ENCODE results near the gene TTC39B.

DNA sequence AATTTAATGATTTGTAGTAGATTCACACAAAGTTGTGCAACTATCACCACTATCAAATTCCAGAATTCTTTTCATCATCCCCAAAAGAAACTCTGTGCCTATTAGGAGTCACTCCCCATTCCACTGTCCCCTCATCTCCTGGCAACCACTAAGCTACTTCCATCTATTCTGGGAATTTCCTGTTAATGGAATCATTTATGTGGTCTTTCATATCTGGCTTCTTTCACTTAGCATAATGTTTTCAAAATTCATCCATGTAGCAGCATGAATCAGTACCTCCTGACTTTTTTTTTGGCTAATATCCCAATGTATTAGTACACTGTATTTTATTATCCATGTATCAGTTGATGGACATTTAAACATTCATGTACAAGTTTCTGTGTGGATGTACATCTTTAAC is 157.6 kb downstream of the TTC39B start:
- TF ChIP-seq, protein P1, sequence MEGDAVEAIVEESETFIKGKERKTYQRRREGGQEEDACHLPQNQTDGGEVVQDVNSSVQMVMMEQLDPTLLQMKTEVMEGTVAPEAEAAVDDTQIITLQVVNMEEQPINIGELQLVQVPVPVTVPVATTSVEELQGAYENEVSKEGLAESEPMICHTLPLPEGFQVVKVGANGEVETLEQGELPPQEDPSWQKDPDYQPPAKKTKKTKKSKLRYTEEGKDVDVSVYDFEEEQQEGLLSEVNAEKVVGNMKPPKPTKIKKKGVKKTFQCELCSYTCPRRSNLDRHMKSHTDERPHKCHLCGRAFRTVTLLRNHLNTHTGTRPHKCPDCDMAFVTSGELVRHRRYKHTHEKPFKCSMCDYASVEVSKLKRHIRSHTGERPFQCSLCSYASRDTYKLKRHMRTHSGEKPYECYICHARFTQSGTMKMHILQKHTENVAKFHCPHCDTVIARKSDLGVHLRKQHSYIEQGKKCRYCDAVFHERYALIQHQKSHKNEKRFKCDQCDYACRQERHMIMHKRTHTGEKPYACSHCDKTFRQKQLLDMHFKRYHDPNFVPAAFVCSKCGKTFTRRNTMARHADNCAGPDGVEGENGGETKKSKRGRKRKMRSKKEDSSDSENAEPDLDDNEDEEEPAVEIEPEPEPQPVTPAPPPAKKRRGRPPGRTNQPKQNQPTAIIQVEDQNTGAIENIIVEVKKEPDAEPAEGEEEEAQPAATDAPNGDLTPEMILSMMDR (conservative IDR thresholded peaks at IDR 0.05; ENCODE audit: low read length) = no peak
- TF ChIP-seq EZH2phosphoT487 (IDR thresholded peaks at IDR 0.05; ENCODE audit: borderline replicate concordance, low read depth, low read length) = no peak

Measured in OCI-LY7 (cell line).